Non-pigmented ciliary epithelial cell (primary cell): Measurements from ENCODE around the gene HLA-F.

Experiments used
- DNase-seq: peaks from one replicate; pipeline ENCODE4 v3.0.0-alpha.2; 2010; ENCODE audit warnings: low read depth

The HLA-F gene

GRCh38 chr6:29763491-29764289 is 40.5 kb downstream of the HLA-F start:
- DNase-seq: no peak

GRCh38 chr6:29764422-29765196 is 41.4 kb downstream of the HLA-F start:
- DNase-seq: no peak

- no peak for DNase-seq
These were observed 46.1 kb downstream of the HLA-F start for GRCh38 chr6:29769336-29769735.

- DNase-seq: no peak
These were observed 47.1 kb downstream of the HLA-F start for GRCh38 chr6:29770306-29770705.

- no peak for DNase-seq
These were observed 53.5 kb downstream of the HLA-F start for GRCh38 chr6:29776684-29777083.
